HEK293 (cell line): Measurements from ENCODE around the gene SLC7A9.

Experiments used
- BCL11B ChIP-seq: fragments of 450-650 bp; formaldehyde crosslinking; IDR thresholded peaks from 2 replicates; pipeline ENCODE4 v1.5.1; 2016; ENCODE audit warnings: low read depth, missing biosample characterization, missing genetic modification characterization
- ELK4 ChIP-seq: IDR thresholded peaks from 2 replicates; pipeline ENCODE4 v1.6.1; 2011; ENCODE audit warnings: mild to moderate bottlenecking, low read depth, low read length, borderline replicate concordance
- KLF1 ChIP-seq: fragments of 450-650 bp; formaldehyde crosslinking; IDR thresholded peaks from 2 replicates; pipeline ENCODE4 v1.5.1; 2016; ENCODE audit warnings: missing biosample characterization, missing genetic modification characterization
- SALL2 ChIP-seq: fragments of 450-650 bp; formaldehyde crosslinking; IDR thresholded peaks from 2 replicates; pipeline ENCODE4 v1.5.0; 2017; ENCODE audit warnings: missing biosample characterization, mild to moderate bottlenecking, missing genetic modification characterization, borderline replicate concordance
- SP7 ChIP-seq: fragments of 450-650 bp; formaldehyde crosslinking; IDR thresholded peaks from 2 replicates; pipeline ENCODE4 v1.5.1; 2016; ENCODE audit warnings: missing biosample characterization, missing genetic modification characterization
- ZBTB20 ChIP-seq: fragments of 450-650 bp; formaldehyde crosslinking; IDR thresholded peaks from 2 replicates; pipeline ENCODE4 v1.5.1; 2016; ENCODE audit warnings: missing biosample characterization, missing genetic modification characterization
- ZBTB21 ChIP-seq: fragments of 450-650 bp; formaldehyde crosslinking; IDR thresholded peaks from 2 replicates; pipeline ENCODE4 v1.5.1; 2017; ENCODE audit warnings: missing biosample characterization, missing genetic modification characterization
- ZFP3 ChIP-seq: fragments of 450-650 bp; formaldehyde crosslinking; IDR thresholded peaks from 2 replicates; pipeline ENCODE4 v1.5.1; 2016; ENCODE audit warnings: low read depth, missing biosample characterization, missing genetic modification characterization
- ZNF121 ChIP-seq: fragments of 450-650 bp; formaldehyde crosslinking; IDR thresholded peaks from 2 replicates; pipeline ENCODE4 v1.5.1; 2016; ENCODE audit warnings: missing biosample characterization, missing genetic modification characterization
- ZNF132 ChIP-seq: fragments of 450-650 bp; formaldehyde crosslinking; IDR thresholded peaks from 2 replicates; pipeline ENCODE4 v1.5.1; 2017; ENCODE audit warnings: missing biosample characterization, missing genetic modification characterization, borderline replicate concordance
- ZNF133 ChIP-seq: fragments of 450-650 bp; formaldehyde crosslinking; IDR thresholded peaks from 2 replicates; pipeline ENCODE4 v1.5.1; 2016; ENCODE audit warnings: missing biosample characterization, missing genetic modification characterization
- ZNF140 ChIP-seq: fragments of 450-650 bp; formaldehyde crosslinking; IDR thresholded peaks from 2 replicates; pipeline ENCODE4 v1.5.1; 2016; ENCODE audit warnings: missing biosample characterization, missing genetic modification characterization
- ZNF169 ChIP-seq: fragments of 450-650 bp; formaldehyde crosslinking; IDR thresholded peaks from 2 replicates; pipeline ENCODE4 v1.5.1; 2016; ENCODE audit warnings: missing biosample characterization, missing genetic modification characterization
- ZNF19 ChIP-seq: fragments of 450-650 bp; formaldehyde crosslinking; IDR thresholded peaks from 2 replicates; pipeline ENCODE4; 2016; ENCODE audit warnings: missing biosample characterization, missing genetic modification characterization, low read depth
- ZNF248 ChIP-seq: fragments of 450-650 bp; formaldehyde crosslinking; IDR thresholded peaks from 2 replicates; pipeline ENCODE4 v1.5.1; 2017; ENCODE audit warnings: missing biosample characterization, missing genetic modification characterization
- ZNF266 ChIP-seq: fragments of 450-650 bp; formaldehyde crosslinking; IDR thresholded peaks from 2 replicates; pipeline ENCODE4 v1.5.1; 2016; ENCODE audit warnings: missing biosample characterization, missing genetic modification characterization, low read depth
- ZNF341 ChIP-seq: fragments of 450-650 bp; formaldehyde crosslinking; IDR thresholded peaks from 2 replicates; pipeline ENCODE4; 2016; ENCODE audit warnings: low read depth, missing biosample characterization, missing genetic modification characterization
- ZNF416 ChIP-seq: fragments of 450-650 bp; formaldehyde crosslinking; IDR thresholded peaks from 2 replicates; pipeline ENCODE4 v1.5.1; 2016; ENCODE audit warnings: missing biosample characterization, missing genetic modification characterization
- ZNF48 ChIP-seq: fragments of 450-650 bp; formaldehyde crosslinking; IDR thresholded peaks from 2 replicates; pipeline ENCODE4 v1.5.1; 2016; ENCODE audit warnings: missing biosample characterization, missing genetic modification characterization
- ZNF514 ChIP-seq: fragments of 450-650 bp; formaldehyde crosslinking; IDR thresholded peaks from 2 replicates; pipeline ENCODE4 v1.5.1; 2016; ENCODE audit warnings: missing biosample characterization, missing genetic modification characterization
- ZNF610 ChIP-seq: fragments of 450-650 bp; formaldehyde crosslinking; IDR thresholded peaks from 2 replicates; pipeline ENCODE4 v1.5.1; 2016; ENCODE audit warnings: missing biosample characterization, missing genetic modification characterization, borderline replicate concordance
- ZNF677 ChIP-seq: fragments of 450-650 bp; IDR thresholded peaks from 2 replicates; pipeline ENCODE4 v1.5.0; 2018; ENCODE audit warnings: missing biosample characterization, mild to moderate bottlenecking, missing genetic modification characterization, moderate library complexity
- ZNF692 ChIP-seq: fragments of 450-650 bp; formaldehyde crosslinking; IDR thresholded peaks from 2 replicates; pipeline ENCODE4 v1.5.1; 2016; ENCODE audit warnings: missing biosample characterization, missing genetic modification characterization
- ZNF791 ChIP-seq: fragments of 450-650 bp; formaldehyde crosslinking; IDR thresholded peaks from 2 replicates; pipeline ENCODE4 v1.5.1; 2016; ENCODE audit warnings: missing biosample characterization, missing genetic modification characterization
- TF ChIP-seq, protein P1 (sequence below): fragments of 450-650 bp; formaldehyde crosslinking; IDR thresholded peaks from 2 replicates; pipeline ENCODE4 v1.5.1; 2017; ENCODE audit warnings: missing biosample characterization, missing genetic modification characterization
- TF ChIP-seq, protein P2 (sequence below): fragments of 450-650 bp; formaldehyde crosslinking; IDR thresholded peaks from 2 replicates; pipeline ENCODE4 v1.5.1; 2016; ENCODE audit warnings: missing biosample characterization, missing genetic modification characterization
- TF ChIP-seq, protein P3 (sequence below): fragments of 450-650 bp; IDR thresholded peaks from 2 replicates; pipeline ENCODE4 v1.5.1; 2018; ENCODE audit warnings: missing biosample characterization, mild to moderate bottlenecking, missing genetic modification characterization
- TF ChIP-seq, protein P4 (sequence below): fragments of 450-650 bp; formaldehyde crosslinking; IDR thresholded peaks from 2 replicates; pipeline ENCODE4 v1.5.1; 2016; ENCODE audit warnings: missing biosample characterization, missing genetic modification characterization
- TF ChIP-seq, protein P5 (sequence below): fragments of 450-650 bp; formaldehyde crosslinking; IDR thresholded peaks from 2 replicates; pipeline ENCODE4 v1.5.1; 2017; ENCODE audit warnings: missing biosample characterization, missing genetic modification characterization

SLC7A9 gene

DNA sequence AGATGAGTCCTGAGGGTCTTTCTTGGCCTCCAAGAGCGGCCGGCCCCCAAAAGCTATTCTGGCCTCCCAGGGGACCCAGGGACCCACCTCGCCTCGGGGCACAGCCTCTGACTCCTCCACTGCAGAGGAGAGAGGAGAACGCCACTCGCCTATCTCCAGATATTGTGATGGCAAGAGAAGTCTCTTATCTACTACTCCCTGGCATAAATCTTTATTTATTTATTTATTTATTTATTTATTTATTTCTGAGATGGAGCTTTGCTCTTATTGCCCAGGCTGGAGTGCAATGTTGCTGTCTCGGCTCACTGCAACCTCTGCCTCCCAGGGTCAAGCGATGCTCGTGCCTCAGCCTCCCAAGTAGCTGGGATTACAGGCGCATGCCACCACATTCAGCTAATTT, 11.0 kb downstream of the SLC7A9 start (continued):
- TF ChIP-seq ZNF121 (tag by site-specific recombination) (no peak), ZNF416 (tag by site-specific recombination) (no peak), ZNF19 (tag by site-specific recombination) (no peak), ZBTB20 (tag by site-specific recombination) (no peak), ZNF341 (tag by site-specific recombination) (no peak), ZBTB21 (tag by site-specific recombination) (0 out of 2 replicates have a peak, but pooled peaks have one; percentile 18), ZNF677 (tag by site-specific recombination) (no peak), ZNF132 (no peak), ZNF48 (tag by site-specific recombination) (no peak), SALL2 (tag by site-specific recombination) (no peak), ZNF514 (tag by site-specific recombination) (no peak), ELK4 (no peak), ZNF169 (tag by site-specific recombination) (no peak), ZNF133 (tag by site-specific recombination) (no peak), ZNF791 (no peak), BCL11B (no peak), ZNF692 (tag by site-specific recombination) (no peak), ZFP3 (tag by site-specific recombination) (no peak), KLF1 (tag by site-specific recombination) (no peak), ZNF248 (tag by site-specific recombination) (no peak), ZNF266 (no peak), ZNF610 (tag by site-specific recombination) (no peak), ZNF140 (tag by site-specific recombination) (peak; percentile 25; the same call in 1 of the 2 replicates), SP7 (tag by site-specific recombination) (no peak)
- TF ChIP-seq, protein P1, sequence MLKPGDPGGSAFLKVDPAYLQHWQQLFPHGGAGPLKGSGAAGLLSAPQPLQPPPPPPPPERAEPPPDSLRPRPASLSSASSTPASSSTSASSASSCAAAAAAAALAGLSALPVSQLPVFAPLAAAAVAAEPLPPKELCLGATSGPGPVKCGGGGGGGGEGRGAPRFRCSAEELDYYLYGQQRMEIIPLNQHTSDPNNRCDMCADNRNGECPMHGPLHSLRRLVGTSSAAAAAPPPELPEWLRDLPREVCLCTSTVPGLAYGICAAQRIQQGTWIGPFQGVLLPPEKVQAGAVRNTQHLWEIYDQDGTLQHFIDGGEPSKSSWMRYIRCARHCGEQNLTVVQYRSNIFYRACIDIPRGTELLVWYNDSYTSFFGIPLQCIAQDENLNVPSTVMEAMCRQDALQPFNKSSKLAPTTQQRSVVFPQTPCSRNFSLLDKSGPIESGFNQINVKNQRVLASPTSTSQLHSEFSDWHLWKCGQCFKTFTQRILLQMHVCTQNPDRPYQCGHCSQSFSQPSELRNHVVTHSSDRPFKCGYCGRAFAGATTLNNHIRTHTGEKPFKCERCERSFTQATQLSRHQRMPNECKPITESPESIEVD (tag by site-specific recombination), result no peak
- TF ChIP-seq, protein P2, sequence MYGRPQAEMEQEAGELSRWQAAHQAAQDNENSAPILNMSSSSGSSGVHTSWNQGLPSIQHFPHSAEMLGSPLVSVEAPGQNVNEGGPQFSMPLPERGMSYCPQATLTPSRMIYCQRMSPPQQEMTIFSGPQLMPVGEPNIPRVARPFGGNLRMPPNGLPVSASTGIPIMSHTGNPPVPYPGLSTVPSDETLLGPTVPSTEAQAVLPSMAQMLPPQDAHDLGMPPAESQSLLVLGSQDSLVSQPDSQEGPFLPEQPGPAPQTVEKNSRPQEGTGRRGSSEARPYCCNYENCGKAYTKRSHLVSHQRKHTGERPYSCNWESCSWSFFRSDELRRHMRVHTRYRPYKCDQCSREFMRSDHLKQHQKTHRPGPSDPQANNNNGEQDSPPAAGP (tag by site-specific recombination), result no peak
- TF ChIP-seq, protein P3, sequence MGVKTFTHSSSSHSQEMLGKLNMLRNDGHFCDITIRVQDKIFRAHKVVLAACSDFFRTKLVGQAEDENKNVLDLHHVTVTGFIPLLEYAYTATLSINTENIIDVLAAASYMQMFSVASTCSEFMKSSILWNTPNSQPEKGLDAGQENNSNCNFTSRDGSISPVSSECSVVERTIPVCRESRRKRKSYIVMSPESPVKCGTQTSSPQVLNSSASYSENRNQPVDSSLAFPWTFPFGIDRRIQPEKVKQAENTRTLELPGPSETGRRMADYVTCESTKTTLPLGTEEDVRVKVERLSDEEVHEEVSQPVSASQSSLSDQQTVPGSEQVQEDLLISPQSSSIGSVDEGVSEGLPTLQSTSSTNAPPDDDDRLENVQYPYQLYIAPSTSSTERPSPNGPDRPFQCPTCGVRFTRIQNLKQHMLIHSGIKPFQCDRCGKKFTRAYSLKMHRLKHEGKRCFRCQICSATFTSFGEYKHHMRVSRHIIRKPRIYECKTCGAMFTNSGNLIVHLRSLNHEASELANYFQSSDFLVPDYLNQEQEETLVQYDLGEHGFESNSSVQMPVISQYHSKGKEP (tag by site-specific recombination), result no peak
- TF ChIP-seq, protein P4, sequence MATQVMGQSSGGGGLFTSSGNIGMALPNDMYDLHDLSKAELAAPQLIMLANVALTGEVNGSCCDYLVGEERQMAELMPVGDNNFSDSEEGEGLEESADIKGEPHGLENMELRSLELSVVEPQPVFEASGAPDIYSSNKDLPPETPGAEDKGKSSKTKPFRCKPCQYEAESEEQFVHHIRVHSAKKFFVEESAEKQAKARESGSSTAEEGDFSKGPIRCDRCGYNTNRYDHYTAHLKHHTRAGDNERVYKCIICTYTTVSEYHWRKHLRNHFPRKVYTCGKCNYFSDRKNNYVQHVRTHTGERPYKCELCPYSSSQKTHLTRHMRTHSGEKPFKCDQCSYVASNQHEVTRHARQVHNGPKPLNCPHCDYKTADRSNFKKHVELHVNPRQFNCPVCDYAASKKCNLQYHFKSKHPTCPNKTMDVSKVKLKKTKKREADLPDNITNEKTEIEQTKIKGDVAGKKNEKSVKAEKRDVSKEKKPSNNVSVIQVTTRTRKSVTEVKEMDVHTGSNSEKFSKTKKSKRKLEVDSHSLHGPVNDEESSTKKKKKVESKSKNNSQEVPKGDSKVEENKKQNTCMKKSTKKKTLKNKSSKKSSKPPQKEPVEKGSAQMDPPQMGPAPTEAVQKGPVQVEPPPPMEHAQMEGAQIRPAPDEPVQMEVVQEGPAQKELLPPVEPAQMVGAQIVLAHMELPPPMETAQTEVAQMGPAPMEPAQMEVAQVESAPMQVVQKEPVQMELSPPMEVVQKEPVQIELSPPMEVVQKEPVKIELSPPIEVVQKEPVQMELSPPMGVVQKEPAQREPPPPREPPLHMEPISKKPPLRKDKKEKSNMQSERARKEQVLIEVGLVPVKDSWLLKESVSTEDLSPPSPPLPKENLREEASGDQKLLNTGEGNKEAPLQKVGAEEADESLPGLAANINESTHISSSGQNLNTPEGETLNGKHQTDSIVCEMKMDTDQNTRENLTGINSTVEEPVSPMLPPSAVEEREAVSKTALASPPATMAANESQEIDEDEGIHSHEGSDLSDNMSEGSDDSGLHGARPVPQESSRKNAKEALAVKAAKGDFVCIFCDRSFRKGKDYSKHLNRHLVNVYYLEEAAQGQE (tag by site-specific recombination), result 0 out of 2 replicates have a peak, but pooled peaks have one; percentile 17
- TF ChIP-seq, protein P5, sequence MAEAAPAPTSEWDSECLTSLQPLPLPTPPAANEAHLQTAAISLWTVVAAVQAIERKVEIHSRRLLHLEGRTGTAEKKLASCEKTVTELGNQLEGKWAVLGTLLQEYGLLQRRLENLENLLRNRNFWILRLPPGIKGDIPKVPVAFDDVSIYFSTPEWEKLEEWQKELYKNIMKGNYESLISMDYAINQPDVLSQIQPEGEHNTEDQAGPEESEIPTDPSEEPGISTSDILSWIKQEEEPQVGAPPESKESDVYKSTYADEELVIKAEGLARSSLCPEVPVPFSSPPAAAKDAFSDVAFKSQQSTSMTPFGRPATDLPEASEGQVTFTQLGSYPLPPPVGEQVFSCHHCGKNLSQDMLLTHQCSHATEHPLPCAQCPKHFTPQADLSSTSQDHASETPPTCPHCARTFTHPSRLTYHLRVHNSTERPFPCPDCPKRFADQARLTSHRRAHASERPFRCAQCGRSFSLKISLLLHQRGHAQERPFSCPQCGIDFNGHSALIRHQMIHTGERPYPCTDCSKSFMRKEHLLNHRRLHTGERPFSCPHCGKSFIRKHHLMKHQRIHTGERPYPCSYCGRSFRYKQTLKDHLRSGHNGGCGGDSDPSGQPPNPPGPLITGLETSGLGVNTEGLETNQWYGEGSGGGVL, result no peak
